K562 (cell line): ENCODE measurements around the gene VEGFA. TPM values are rescaled to one million over a fixed set of nuclear protein-coding genes. Genes with fewer than 3 reads are reported as not detected.

ENCODE experiments used
- ATAC-seq: fragments of 200-7000 bp; cut with Tn5 transposase; 3 replicates; pipeline ENCODE4 v1.9.1; 2020; ENCODE audit warnings: moderate library complexity
- BruUV-seq: library from RNA; stranded (reverse); fragments of 400-500 nt; replicated peaks from 2 replicates; lab custom pipeline; 2021; lab: Mats Ljungman, UMichigan
- CTCF ChIA-PET: fragments of 300-600 bp; formaldehyde crosslinking; extraction: SDS; loops from one replicate; lab custom pipeline; 2021; ENCODE audit warnings: low intra/inter-chr PET ratio; lab: Yijun Ruan, JAX
- POLR2A ChIA-PET: fragments of 300-600, 350-650 bp; sonication (Branson Sonifier 250); formaldehyde crosslinking; extraction: SDS; loops from one replicate; lab custom pipeline; 2021; ENCODE audit warnings: antibody characterized with exemption, inconsistent platforms; lab: Yijun Ruan, JAX
- DNase-seq, 4 experiments: peaks; one replicate each; pipeline versions ENCODE4 v3.0.0 to v3.0.0-alpha.2; 2011 to 2018; ENCODE audit warnings: low spot score in 3 of 4, mixed read lengths in 3 of 4; ENCODE audit errors: extremely low read depth in 1 of 4
- FAIRE-seq: peaks from 2 replicates; lab custom pipeline; 2011; peaks lifted over from hg19 to GRCh38; lab: Jason Lieb, UNC
- H2AFZ ChIP-seq: 2 replicates; pipeline ENCODE4 v1.6.0; 2011; ENCODE audit warnings: low read depth, low read length, control low read depth, inconsistent platforms
- H3K27ac ChIP-seq: fragments of 200-600 bp; 3 replicates; pipeline ENCODE4 v1.8.0; 2011; ENCODE audit warnings: low read depth, mild to moderate bottlenecking, control low read depth, inconsistent platforms, low read length, moderate library complexity, mixed read lengths; ENCODE audit errors: extremely low read depth
- H3K27me3 ChIP-seq, 2 experiments: fragments of 300-600 bp in 1 of 2; 2 replicates in 1 of 2; 3 replicates in 1 of 2; pipeline versions ENCODE4 v1.6.0 to v1.8.0; 2011; ENCODE audit warnings: inconsistent platforms in 2 of 2, low read length in 2 of 2, mild to moderate bottlenecking in 1 of 2, mixed read lengths in 1 of 2, moderate library complexity in 1 of 2; ENCODE audit not compliant: control insufficient read depth in 2 of 2, insufficient read depth in 2 of 2
- H3K36me3 ChIP-seq: fragments of 300-600 bp; 3 replicates; pipeline ENCODE4 v1.8.0; 2011; ENCODE audit warnings: mild to moderate bottlenecking, low read length, inconsistent platforms; ENCODE audit not compliant: control insufficient read depth, insufficient read depth
- H3K4me1 ChIP-seq, 2 experiments: fragments of 200-600 bp in 1 of 2; replicated peaks in 1 of 2; 2 replicates in 1 of 2; 3 replicates in 1 of 2; pipeline versions ENCODE4 v1.5.1 to v1.8.0; 2011; ENCODE audit warnings: inconsistent platforms in 2 of 2, low read length in 2 of 2, mild to moderate bottlenecking in 1 of 2, mixed read lengths in 1 of 2, moderate library complexity in 1 of 2; ENCODE audit not compliant: control insufficient read depth in 2 of 2, insufficient read depth in 2 of 2
- H3K4me2 ChIP-seq: 2 replicates; pipeline ENCODE4 v1.6.1; 2011; ENCODE audit warnings: low read length, control low read depth, inconsistent platforms, mixed read lengths; ENCODE audit not compliant: insufficient read depth
- H3K4me3 ChIP-seq: fragments of 200-600 bp; sonication (generic), shearing (Covaris generic); 2 replicates; pipeline ENCODE4 v1.5.1; 2016; ENCODE audit warnings: control low read depth, inconsistent platforms
- H3K79me2 ChIP-seq: fragments of 200-600 bp; 3 replicates; pipeline ENCODE4 v1.8.0; 2011; ENCODE audit warnings: low read length, inconsistent platforms; ENCODE audit not compliant: control insufficient read depth, insufficient read depth
- H3K9ac ChIP-seq, 2 experiments: 2 replicates each; pipeline versions ENCODE4 v1.6.0 to v1.6.1; 2011; ENCODE audit warnings: low read depth in 2 of 2, low read length in 2 of 2, control low read depth in 1 of 2, inconsistent platforms in 1 of 2, mild to moderate bottlenecking in 1 of 2, mixed read lengths in 1 of 2; ENCODE audit not compliant: insufficient read depth in 1 of 2
- H3K9me1 ChIP-seq: one replicate; pipeline ENCODE4 v1.6.0; 2011; ENCODE audit warnings: inconsistent platforms, mild to moderate bottlenecking, low read length, moderate library complexity; ENCODE audit not compliant: control insufficient read depth, insufficient read depth
- H3K9me3 ChIP-seq: replicated peaks from 2 replicates; pipeline ENCODE4 v1.5.1; 2011; ENCODE audit warnings: low read depth, low read length, inconsistent platforms; ENCODE audit not compliant: control insufficient read depth, insufficient read depth
- H4K20me1 ChIP-seq: replicated peaks from 2 replicates; pipeline ENCODE4 v1.6.1; 2011; ENCODE audit warnings: low read length, inconsistent platforms, mixed read lengths; ENCODE audit not compliant: control insufficient read depth, insufficient read depth
- BCOR ChIP-seq: fragments of 450-650 bp; IDR thresholded peaks from 2 replicates; pipeline ENCODE4 v1.6.1; 2016
- E2F5 ChIP-seq: sonication (generic); formaldehyde crosslinking; IDR thresholded peaks from 2 replicates; pipeline ENCODE4 v1.8.0; 2022; ENCODE audit warnings: mild to moderate bottlenecking, missing genetic modification reagents
- MTA2 ChIP-seq: fragments of 450-650 bp; IDR thresholded peaks from 2 replicates; pipeline ENCODE4 v1.6.1; 2016; ENCODE audit warnings: low read depth
- ZBTB17 ChIP-seq: fragments of 450-650 bp; formaldehyde crosslinking; IDR thresholded peaks from 2 replicates; pipeline ENCODE4 v1.4.0; 2020; ENCODE audit warnings: mild to moderate bottlenecking
- ZFP36 ChIP-seq: fragments of 150-350 bp; IDR thresholded peaks from 2 replicates; pipeline ENCODE4 v1.6.1; 2018; ENCODE audit warnings: low read length, low read depth; ENCODE audit not compliant: partially characterized antibody
- ZMIZ1 ChIP-seq, 2 experiments: fragments of 150-350 bp in 1 of 2; IDR thresholded peaks; 2 replicates each; pipeline ENCODE4 v1.6.1; 2012 to 2016; ENCODE audit warnings: low read depth in 2 of 2, low read length in 2 of 2, mild to moderate bottlenecking in 1 of 2, moderate library complexity in 1 of 2
- WGBS: fragments of 100-300 bp; shearing (Covaris generic); methylation state at CpG from one replicate; pipeline ENCODE4 v1.1.6; 2016; ENCODE audit warnings: low coverage, mixed read lengths; ENCODE audit not compliant: insufficient coverage; ENCODE audit errors: missing lambda C conversion rate; 5-methylcytosine and 5-hydroxymethylcytosine counted together
- in situ Hi-C: fragments of 300-500 bp; cut with MboI; formaldehyde crosslinking; loops from 4 replicates; pipeline ENCODE4 v1.15.0; 2018; ENCODE audit warnings: inconsistent platforms, mixed read lengths
- intact Hi-C: fragments of 100-400 bp; cut with micrococcal nuclease; formaldehyde crosslinking; loops from 2 replicates; pipeline ENCODE4 v1.14.2; 2022
- polyA plus RNA-seq, 8 experiments: library from polyadenylated mRNA; depleted of rRNA in 4 of 8; stranded (reverse) in 5 of 8; unstranded in 3 of 8; fragments of >200 nt; fragmentation: Nextera tagmentation in 2 of 8; fragmentation: Illumina TruSeq in 1 of 8; extraction: Ambion mirVana in 2 of 8; extraction: Trizol in 1 of 8; gene quantifications; 2 replicates each; pipeline versions ENCODE4 v1.2.1 to v1.2.3, GENCODE V29; 2011 to 2014; ENCODE audit warnings: inconsistent platforms in 1 of 8, missing spikeins in 1 of 8
- total RNA-seq, 7 experiments: library from RNA; depleted of rRNA in 6 of 7; stranded (reverse); fragments of >200 nt in 6 of 7; fragmentation: Illumina TruSeq in 2 of 7; extraction: Trizol in 2 of 7; gene quantifications; 2 replicates each; pipeline versions ENCODE4 v1.2.1 to v1.2.3, GENCODE V29; 2011 to 2021; ENCODE audit warnings: low replicate concordance in 1 of 7

The VEGFA gene
- total and polyA plus RNA-seq, 9 of the 15 experiments (the other 6 are each of a cell fraction or from before 2014, with no cell fraction given) = 14.0 to 271 (median 124) TPM

GRCh38 chr6:43720999-43721398 lies 49.0 kb upstream of the VEGFA start:
- TF ChIP-seq ZFP36 (peak; percentile 94), ZBTB17 (no peak), E2F5 (CRISPR knock-in tag) (no peak), ZMIZ1 (IDR thresholded peaks at IDR 0.05; ENCODE audit: low read depth in 2 of 2, low read length in 2 of 2) (no peak), BCOR (no peak), MTA2 (no peak)
- WGBS = 64% methylated on average over 4 of the region's 4 CpGs
- Histone ChIP-seq H3K27me3 (no peaks in the 10 kb centered on the region; a peak in 1 of 5 replicates), H3K4me1 (peaks cover 36 to 37% of the 10 kb centered on the region in 2 experiments), H4K20me1 (no peaks in the 10 kb centered on the region), H3K36me3 (no peaks in the 10 kb centered on the region), H3K4me3 (no peak overlapping the region), H3K27ac (no peak overlapping the region), H3K79me2 (no peaks in the 10 kb centered on the region), H3K9me3 (no peaks in the 10 kb centered on the region), H3K4me2 (no peak overlapping the region), H3K9me1 (peaks cover 5% of the 10 kb centered on the region), H3K9ac (no peak overlapping the region), H2AFZ (no peak overlapping the region)
- CTCF ChIA-PET = no interaction called here
- in situ Hi-C loops (loop anchor here (5.0 kb wide), 1 partner anchor 346 kb away; no protein-coding TSS in a partner anchor), intact Hi-C loops (no loop called here)
- POLR2A ChIA-PET = interaction anchor here (0.6 to 1.3 kb wide), 6 partner anchors 8 to 362 kb away, joined by 3 to 4 read pairs (median 3); no protein-coding TSS in a partner anchor
- no peak for ATAC-seq
- FAIRE-seq = no peak
- no peak for DNase-seq
- no TSS peak for BruUV-seq
